Stimulated activated CD4-positive, alpha-beta T cell treated with anti-CD3 and anti-CD28 coated beads, Interleukin-1b, Interleukin-23, amount 100 ng/mL, for 48 hours (primary cell): ENCODE results near the gene CELSR1.

Experiments used
- DNase-seq: peaks from one replicate; pipeline ENCODE4 v3.0.0-alpha.2; 2020

CELSR1 gene

GRCh38 chr22:46357711-46358520 lies 179.5 kb downstream of the CELSR1 start:
- DNase-seq, result no peak

GRCh38 chr22:46356496-46357480 lies 180.6 kb downstream of the CELSR1 start:
- DNase-seq, result no peak

- DNase-seq, result no peak
Measured at GRCh38 chr22:46355996-46356471, 181.4 kb downstream of the CELSR1 start.

- peak; percentile 51 for DNase-seq
Measured at GRCh38 chr22:46355369-46355995, 181.9 kb downstream of the CELSR1 start.

GRCh38 chr22:46354993-46355305 lies 182.5 kb downstream of the CELSR1 start:
- DNase-seq, result no peak

- no peak for DNase-seq
Measured at GRCh38 chr22:46354176-46354992, 183.0 kb downstream of the CELSR1 start.

- DNase-seq, result no peak
Measured at GRCh38 chr22:46353483-46354105, 183.8 kb downstream of the CELSR1 start.

GRCh38 chr22:46352691-46353386 lies 184.6 kb downstream of the CELSR1 start:
- no peak for DNase-seq

- no peak for DNase-seq
Measured at GRCh38 chr22:46352276-46352675, 185.1 kb downstream of the CELSR1 start.

- DNase-seq, result no peak
Measured at GRCh38 chr22:46351767-46352166, 185.7 kb downstream of the CELSR1 start.

- DNase-seq, result no peak
Measured at GRCh38 chr22:46351131-46351735, 186.2 kb downstream of the CELSR1 start.

GRCh38 chr22:46350646-46351045 lies 186.8 kb downstream of the CELSR1 start:
- DNase-seq, result no peak

- DNase-seq, result no peak
Measured at GRCh38 chr22:46350121-46350520, 187.3 kb downstream of the CELSR1 start.

- no peak for DNase-seq
Measured at GRCh38 chr22:46349681-46350080, 187.7 kb downstream of the CELSR1 start.

GRCh38 chr22:46349238-46349637 lies 188.2 kb downstream of the CELSR1 start:
- no peak for DNase-seq

- no peak for DNase-seq
Measured at GRCh38 chr22:46348099-46348695, 189.2 kb downstream of the CELSR1 start.

- no peak for DNase-seq
Measured at GRCh38 chr22:46347646-46348045, 189.8 kb downstream of the CELSR1 start.

- no peak for DNase-seq
Measured at GRCh38 chr22:46346680-46347405, 190.6 kb downstream of the CELSR1 start.

- DNase-seq, result no peak
Measured at GRCh38 chr22:46340676-46341075, 196.7 kb downstream of the CELSR1 start.

- DNase-seq, result no peak
Measured at GRCh38 chr22:46339956-46340355, 197.5 kb downstream of the CELSR1 start.
